PC-3 (cell line): ENCODE measurements around the gene CTAG2. TPM values are rescaled to one million over a fixed set of nuclear protein-coding genes. Genes with fewer than 3 reads are reported as not detected.

Source experiments
- ATAC-seq: fragments of 200-7000 bp; cut with Tn5 transposase; 2 replicates; pipeline ENCODE4 v1.9.1; 2020; ENCODE audit warnings: mild to moderate bottlenecking, moderate library complexity
- BruUV-seq: library from RNA; stranded (reverse); fragments of 400-500 nt; replicated peaks from 2 replicates; lab custom pipeline; 2021; lab: Mats Ljungman, UMichigan
- CTCF ChIA-PET: fragments of 300-600 bp; sonication (Branson Sonifier 250); formaldehyde crosslinking; loops from one replicate; lab custom pipeline; 2022; ENCODE audit warnings: antibody characterized with exemption; lab: Charles Lee
- POLR2A ChIA-PET: fragments of 300-600 bp; sonication (Branson Sonifier 250); formaldehyde crosslinking; loops from one replicate; lab custom pipeline; 2022; ENCODE audit warnings: antibody characterized with exemption; ENCODE audit not compliant: unreplicated experiment; lab: Charles Lee
- DNase-seq: peaks from one replicate; pipeline ENCODE4 v3.0.0-alpha.2; 2015
- H2AFZ ChIP-seq: fragments of 300-600 bp; sonication (generic); 2 replicates; pipeline ENCODE4 v1.6.0; 2016; ENCODE audit warnings: antibody characterized with exemption, low read length
- H3F3A ChIP-seq: fragments of 300-600 bp; sonication (generic); one replicate; pipeline ENCODE4 v1.6.0; 2017; ENCODE audit warnings: antibody characterized with exemption, low read length, control low read depth, mild to moderate bottlenecking; ENCODE audit not compliant: unreplicated experiment
- H3K27ac ChIP-seq: fragments of 300-600 bp; sonication (generic); 2 replicates; pipeline ENCODE4 v1.5.1; 2016; ENCODE audit warnings: mild to moderate bottlenecking, low read length
- H3K27me3 ChIP-seq: fragments of 300-600 bp; sonication (generic); 2 replicates; pipeline ENCODE4 v1.6.1; 2016; ENCODE audit warnings: low read length, mixed read lengths
- H3K36me3 ChIP-seq: fragments of 300-600 bp; sonication (generic); 2 replicates; pipeline ENCODE4 v1.6.1; 2016; ENCODE audit warnings: low read depth, mixed run types, low read length, mixed read lengths
- H3K4me1 ChIP-seq: fragments of 300-600 bp; sonication (generic); 2 replicates; pipeline ENCODE4 v1.5.1; 2016; ENCODE audit warnings: low read length; ENCODE audit not compliant: insufficient read depth
- H3K4me2 ChIP-seq: fragments of 300-600 bp; sonication (generic); 2 replicates; pipeline ENCODE4 v1.6.0; 2016; ENCODE audit warnings: low read length
- H3K4me3 ChIP-seq: fragments of 300-600 bp; sonication (generic); 2 replicates; pipeline ENCODE4 v1.5.1; 2016; ENCODE audit warnings: mild to moderate bottlenecking, low read length, mixed read lengths
- H3K79me2 ChIP-seq: fragments of 300-600 bp; sonication (generic); 2 replicates; pipeline ENCODE4 v1.6.1; 2017; ENCODE audit warnings: low read length, mixed read lengths
- H3K9ac ChIP-seq: fragments of 300-600 bp; sonication (generic); 2 replicates; pipeline ENCODE4 v1.6.0; 2016; ENCODE audit warnings: mild to moderate bottlenecking, low read length
- H3K9me2 ChIP-seq: fragments of 300-600 bp; sonication (generic); replicated peaks from 2 replicates; pipeline ENCODE4 v1.6.1; 2016; ENCODE audit warnings: mixed run types, low read length, mixed read lengths
- H3K9me3 ChIP-seq: fragments of 300-600 bp; sonication (generic); 2 replicates; pipeline ENCODE4 v1.6.1; 2016; ENCODE audit warnings: low read length, mixed read lengths
- H4K20me1 ChIP-seq: fragments of 300-600 bp; sonication (generic); 2 replicates; pipeline ENCODE4 v1.6.1; 2016; ENCODE audit warnings: low read length, mixed read lengths
- CTCF ChIP-seq: fragments of 300-600 bp; sonication (generic); conservative IDR thresholded peaks from 2 replicates; pipeline ENCODE4 v1.5.1; 2017; ENCODE audit warnings: antibody characterized with exemption, low read depth, mild to moderate bottlenecking, low read length
- EZH2 ChIP-seq: fragments of 300-600 bp; sonication (generic); IDR thresholded peaks from one replicate; pipeline ENCODE4 v1.6.1; 2017; ENCODE audit warnings: antibody characterized with exemption, mild to moderate bottlenecking, low read length; ENCODE audit not compliant: unreplicated experiment
- EZH2phosphoT487 ChIP-seq: fragments of 300-600 bp; sonication (generic); IDR thresholded peaks from 2 replicates; pipeline ENCODE4 v1.6.1; 2018; ENCODE audit warnings: mild to moderate bottlenecking, antibody characterized with exemption, low read length, borderline replicate concordance
- intact Hi-C: fragments of 100-400 bp; cut with micrococcal nuclease; formaldehyde crosslinking; loops from 2 replicates; pipeline ENCODE4 v1.9.0; 2023
- total RNA-seq: library from RNA; depleted of rRNA; stranded (reverse); fragments of >200 nt; gene quantifications from 2 replicates; pipeline ENCODE4 v1.2.3, GENCODE V29; 2014

Gene CTAG2
- total RNA-seq, 1 experiment from 2014 or later, result not detected

GRCh38 chrX:154658957-154659356, 5.6 kb upstream of the CTAG2 start:
- no peak overlapping the region for H3K4me3 ChIP-seq
- no TSS peak for BruUV-seq
- no peak overlapping the region for H3K9ac ChIP-seq
- intact Hi-C loops, result no loop called here
- DNase-seq (no peak), ATAC-seq (no peak)
- H3F3A ChIP-seq, result no peaks in the 10 kb centered on the region
- H3K27me3 ChIP-seq, result no peaks in the 10 kb centered on the region
- ChIA-PET CTCF (no interaction called here), POLR2A (no interaction called here)
- no peaks in the 10 kb centered on the region for H3K9me2 ChIP-seq
- H4K20me1 ChIP-seq, result no peaks in the 10 kb centered on the region
- no peak overlapping the region for H2AFZ ChIP-seq
- no peak overlapping the region for H3K27ac ChIP-seq
- no peak overlapping the region for H3K4me2 ChIP-seq
- H3K4me1 ChIP-seq, result no peaks in the 10 kb centered on the region
- no peaks in the 10 kb centered on the region for H3K9me3 ChIP-seq
- H3K36me3 ChIP-seq, result no peaks in the 10 kb centered on the region
- H3K79me2 ChIP-seq, result no peaks in the 10 kb centered on the region
- TF ChIP-seq EZH2, result no peak
- no peak for TF ChIP-seq EZH2phosphoT487
- TF ChIP-seq CTCF, result no peak

GRCh38 chrX:154658187-154658586, 4.8 kb upstream of the CTAG2 start:
- BruUV-seq, result no TSS peak
- DNase-seq, result no peak
- ChIA-PET CTCF (no interaction called here), POLR2A (no interaction called here)
- no peaks in the 10 kb centered on the region for H3F3A ChIP-seq
- no peaks in the 10 kb centered on the region for H3K36me3 ChIP-seq
- H3K79me2 ChIP-seq, result no peaks in the 10 kb centered on the region
- TF ChIP-seq EZH2phosphoT487 (no peak), EZH2 (no peak), CTCF (no peak)
- H3K4me3 ChIP-seq, result no peak overlapping the region
- no peak overlapping the region for H2AFZ ChIP-seq
- H4K20me1 ChIP-seq, result no peaks in the 10 kb centered on the region
- no peak overlapping the region for H3K9ac ChIP-seq
- H3K9me3 ChIP-seq, result no peaks in the 10 kb centered on the region
- intact Hi-C loops, result no loop called here
- no peaks in the 10 kb centered on the region for H3K9me2 ChIP-seq
- H3K4me2 ChIP-seq, result no peak overlapping the region
- H3K27me3 ChIP-seq, result no peaks in the 10 kb centered on the region
- no peaks in the 10 kb centered on the region for H3K4me1 ChIP-seq
- ATAC-seq, result no peak
- no peak overlapping the region for H3K27ac ChIP-seq

GRCh38 chrX:154657226-154657805, 3.9 kb upstream of the CTAG2 start:
- BruUV-seq, result no TSS peak
- Histone ChIP-seq H2AFZ (no peak overlapping the region), H3K4me2 (no peak overlapping the region), H3K27ac (no peak overlapping the region), H3F3A (no peaks in the 10 kb centered on the region), H3K4me1 (no peaks in the 10 kb centered on the region), H3K79me2 (no peaks in the 10 kb centered on the region), H3K27me3 (no peaks in the 10 kb centered on the region), H3K36me3 (no peaks in the 10 kb centered on the region), H4K20me1 (no peaks in the 10 kb centered on the region), H3K9me2 (no peaks in the 10 kb centered on the region), H3K9me3 (no peaks in the 10 kb centered on the region), H3K9ac (no peak overlapping the region), H3K4me3 (no peak overlapping the region)
- no peak for ATAC-seq
- POLR2A ChIA-PET, result no interaction called here
- DNase-seq, result no peak
- intact Hi-C loops, result no loop called here
- CTCF ChIA-PET, result no interaction called here
- TF ChIP-seq CTCF (no peak), EZH2phosphoT487 (no peak), EZH2 (no peak)
